ENCODE measurements around the gene MAPK7. TPM values are rescaled to one million over a fixed set of nuclear protein-coding genes. Genes with fewer than 3 reads are reported as not detected.

The MAPK7 gene
- total and polyA plus RNA-seq, 10 of the 15 experiments (the other 5 are each of a cell fraction or from before 2014, with no cell fraction given): 0.37 to 13.5 (median 5.6) TPM

DNA sequence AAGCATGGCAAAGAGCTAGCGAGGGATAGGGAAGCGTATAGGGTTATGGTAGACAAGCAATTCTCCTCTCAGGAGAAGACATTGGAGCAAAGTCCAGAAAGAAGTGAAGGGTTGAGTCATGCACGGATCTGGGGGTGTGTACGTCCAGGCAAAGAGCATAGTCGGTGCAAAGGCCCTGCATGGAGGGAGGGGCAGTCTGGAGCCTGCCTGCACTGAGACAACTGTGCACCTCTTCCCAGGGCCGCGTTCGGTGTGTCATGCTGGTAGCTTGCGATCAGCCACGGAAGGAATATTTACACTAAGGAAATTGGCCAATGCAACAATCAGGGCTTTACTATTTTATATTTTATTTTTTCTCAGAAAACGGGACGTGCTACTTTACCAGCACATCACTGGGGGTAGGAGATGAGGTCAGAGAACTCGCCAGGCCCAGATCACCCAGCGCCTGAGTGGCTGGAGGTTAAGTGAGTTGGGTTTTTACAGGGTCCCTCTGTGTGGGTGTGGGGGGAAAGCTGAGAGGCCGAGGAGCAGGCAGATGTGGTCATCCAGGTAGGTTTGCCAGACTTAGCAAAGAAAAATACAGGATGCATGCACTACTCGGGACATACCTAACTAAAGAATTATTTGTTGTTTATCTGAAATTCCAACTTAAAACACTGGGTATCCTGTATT, 9.1 kb upstream of the MAPK7 start:
- WGBS (ENCODE audit: insufficient coverage, insufficient replicate concordance, low lambda C conversion rate, missing lambda C conversion rate): 85% methylated on average over 16 of the region's 16 CpGs
- in situ Hi-C loops (cut with MboI) (loop anchor here (5.0 kb wide), 1 partner anchor 393 kb away; no protein-coding TSS in a partner anchor), intact Hi-C loops (cut with micrococcal nuclease; ENCODE audit: unreplicated experiment) (loop anchor here (10.0 kb wide), 1 partner anchor 276 kb away; the partner anchor contains the start of gene ALDH3A2)
- Histone ChIP-seq H3K27ac (ENCODE audit: control insufficient read depth, insufficient read depth) (no peak overlapping the region), H3K9ac (ENCODE audit: control insufficient read depth, insufficient read depth, low read length) (no peak overlapping the region), H3K4me2 (ENCODE audit: control insufficient read depth, insufficient read depth) (no peak overlapping the region), H3K79me2 (ENCODE audit: control insufficient read depth, insufficient read depth, low read length) (no peaks in the 10 kb centered on the region), H4K20me1 (ENCODE audit: control insufficient read depth, insufficient read depth) (0 out of 2 replicates have a peak, but pooled peaks cover 3% of the 10 kb centered on the region), H3K4me3 (no peak overlapping the region), H3K36me3 (ENCODE audit: control insufficient read depth in 2 of 2, insufficient read depth in 2 of 2, low read length in 1 of 2) (no peaks in the 10 kb centered on the region), H2AFZ (ENCODE audit: control insufficient read depth, low read depth, low read length) (no peak overlapping the region), H3K9me3 (replicated peaks; ENCODE audit: control insufficient read depth, insufficient read depth, low read length) (no peaks in the 10 kb centered on the region), H3K27me3 (replicated peaks in 1 of 2; ENCODE audit: control insufficient read depth in 2 of 2, insufficient read depth in 2 of 2, low read length in 1 of 2) (no peaks in the 10 kb centered on the region), H3K4me1 (ENCODE audit: control insufficient read depth, insufficient read depth, low read length) (peaks cover 26% of the 10 kb centered on the region)
- no peak for FAIRE-seq
- RAD21 ChIA-PET (ENCODE audit: unreplicated experiment): no interaction called here
- POLR2A ChIA-PET: interaction anchor here (0.9 kb wide), 1 partner anchor 9 kb away, joined by 4 read pairs; the partner anchor contains the start of gene MAPK7
- no peak for ATAC-seq
- no TSS peak for BruUV-seq (replicated peaks)
- DNase-seq (ENCODE audit: low read depth, low spot score): no peak
- SMC1A ChIA-PET (ENCODE audit: uncharacterized antibody, unreplicated experiment): no interaction called here
- CTCF ChIA-PET: interaction anchor here (0.8 kb wide), 1 partner anchor 10 kb away, joined by 4 read pairs; no protein-coding TSS in a partner anchor
- TF ChIP-seq, protein P1, sequence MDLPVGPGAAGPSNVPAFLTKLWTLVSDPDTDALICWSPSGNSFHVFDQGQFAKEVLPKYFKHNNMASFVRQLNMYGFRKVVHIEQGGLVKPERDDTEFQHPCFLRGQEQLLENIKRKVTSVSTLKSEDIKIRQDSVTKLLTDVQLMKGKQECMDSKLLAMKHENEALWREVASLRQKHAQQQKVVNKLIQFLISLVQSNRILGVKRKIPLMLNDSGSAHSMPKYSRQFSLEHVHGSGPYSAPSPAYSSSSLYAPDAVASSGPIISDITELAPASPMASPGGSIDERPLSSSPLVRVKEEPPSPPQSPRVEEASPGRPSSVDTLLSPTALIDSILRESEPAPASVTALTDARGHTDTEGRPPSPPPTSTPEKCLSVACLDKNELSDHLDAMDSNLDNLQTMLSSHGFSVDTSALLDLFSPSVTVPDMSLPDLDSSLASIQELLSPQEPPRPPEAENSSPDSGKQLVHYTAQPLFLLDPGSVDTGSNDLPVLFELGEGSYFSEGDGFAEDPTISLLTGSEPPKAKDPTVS (IDR thresholded peaks at IDR 0.05; ENCODE audit: low read depth, low read length): no peak
- no peak for TF ChIP-seq CBX3 (IDR thresholded peaks at IDR 0.05; ENCODE audit: borderline replicate concordance, low read depth)
- no peak for TF ChIP-seq ZNF384 (IDR thresholded peaks at IDR 0.05; ENCODE audit: borderline replicate concordance, low read depth, low read length)
- TF ChIP-seq LARP7 (IDR thresholded peaks at IDR 0.05): no peak
- no peak for TF ChIP-seq EP300 (IDR thresholded peaks at IDR 0.05; ENCODE audit: borderline replicate concordance in 1 of 2, control insufficient read depth in 1 of 2, low read depth in 2 of 2, low read length in 2 of 2)
- TF ChIP-seq EZH2 (IDR thresholded peaks at IDR 0.05; ENCODE audit: borderline replicate concordance, control insufficient read depth, low read depth, low read length): no peak
- TF ChIP-seq ZNF217 (IDR thresholded peaks at IDR 0.05): no peak
- TF ChIP-seq, protein P2, sequence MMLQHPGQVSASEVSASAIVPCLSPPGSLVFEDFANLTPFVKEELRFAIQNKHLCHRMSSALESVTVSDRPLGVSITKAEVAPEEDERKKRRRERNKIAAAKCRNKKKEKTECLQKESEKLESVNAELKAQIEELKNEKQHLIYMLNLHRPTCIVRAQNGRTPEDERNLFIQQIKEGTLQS (IDR thresholded peaks at IDR 0.05; ENCODE audit: borderline replicate concordance, extremely low read depth, low read depth, low read length): no peak
- TF ChIP-seq, protein P3, sequence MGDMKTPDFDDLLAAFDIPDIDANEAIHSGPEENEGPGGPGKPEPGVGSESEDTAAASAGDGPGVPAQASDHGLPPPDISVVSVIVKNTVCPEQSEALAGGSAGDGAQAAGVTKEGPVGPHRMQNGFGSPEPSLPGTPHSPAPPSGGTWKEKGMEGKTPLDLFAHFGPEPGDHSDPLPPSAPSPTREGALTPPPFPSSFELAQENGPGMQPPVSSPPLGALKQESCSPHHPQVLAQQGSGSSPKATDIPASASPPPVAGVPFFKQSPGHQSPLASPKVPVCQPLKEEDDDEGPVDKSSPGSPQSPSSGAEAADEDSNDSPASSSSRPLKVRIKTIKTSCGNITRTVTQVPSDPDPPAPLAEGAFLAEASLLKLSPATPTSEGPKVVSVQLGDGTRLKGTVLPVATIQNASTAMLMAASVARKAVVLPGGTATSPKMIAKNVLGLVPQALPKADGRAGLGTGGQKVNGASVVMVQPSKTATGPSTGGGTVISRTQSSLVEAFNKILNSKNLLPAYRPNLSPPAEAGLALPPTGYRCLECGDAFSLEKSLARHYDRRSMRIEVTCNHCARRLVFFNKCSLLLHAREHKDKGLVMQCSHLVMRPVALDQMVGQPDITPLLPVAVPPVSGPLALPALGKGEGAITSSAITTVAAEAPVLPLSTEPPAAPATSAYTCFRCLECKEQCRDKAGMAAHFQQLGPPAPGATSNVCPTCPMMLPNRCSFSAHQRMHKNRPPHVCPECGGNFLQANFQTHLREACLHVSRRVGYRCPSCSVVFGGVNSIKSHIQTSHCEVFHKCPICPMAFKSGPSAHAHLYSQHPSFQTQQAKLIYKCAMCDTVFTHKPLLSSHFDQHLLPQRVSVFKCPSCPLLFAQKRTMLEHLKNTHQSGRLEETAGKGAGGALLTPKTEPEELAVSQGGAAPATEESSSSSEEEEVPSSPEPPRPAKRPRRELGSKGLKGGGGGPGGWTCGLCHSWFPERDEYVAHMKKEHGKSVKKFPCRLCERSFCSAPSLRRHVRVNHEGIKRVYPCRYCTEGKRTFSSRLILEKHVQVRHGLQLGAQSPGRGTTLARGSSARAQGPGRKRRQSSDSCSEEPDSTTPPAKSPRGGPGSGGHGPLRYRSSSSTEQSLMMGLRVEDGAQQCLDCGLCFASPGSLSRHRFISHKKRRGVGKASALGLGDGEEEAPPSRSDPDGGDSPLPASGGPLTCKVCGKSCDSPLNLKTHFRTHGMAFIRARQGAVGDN (IDR thresholded peaks at IDR 0.05): no peak
- no peak for TF ChIP-seq RCOR1 (conservative IDR thresholded peaks at IDR 0.05; ENCODE audit: low read depth, low read length)
- TF ChIP-seq, protein P4, sequence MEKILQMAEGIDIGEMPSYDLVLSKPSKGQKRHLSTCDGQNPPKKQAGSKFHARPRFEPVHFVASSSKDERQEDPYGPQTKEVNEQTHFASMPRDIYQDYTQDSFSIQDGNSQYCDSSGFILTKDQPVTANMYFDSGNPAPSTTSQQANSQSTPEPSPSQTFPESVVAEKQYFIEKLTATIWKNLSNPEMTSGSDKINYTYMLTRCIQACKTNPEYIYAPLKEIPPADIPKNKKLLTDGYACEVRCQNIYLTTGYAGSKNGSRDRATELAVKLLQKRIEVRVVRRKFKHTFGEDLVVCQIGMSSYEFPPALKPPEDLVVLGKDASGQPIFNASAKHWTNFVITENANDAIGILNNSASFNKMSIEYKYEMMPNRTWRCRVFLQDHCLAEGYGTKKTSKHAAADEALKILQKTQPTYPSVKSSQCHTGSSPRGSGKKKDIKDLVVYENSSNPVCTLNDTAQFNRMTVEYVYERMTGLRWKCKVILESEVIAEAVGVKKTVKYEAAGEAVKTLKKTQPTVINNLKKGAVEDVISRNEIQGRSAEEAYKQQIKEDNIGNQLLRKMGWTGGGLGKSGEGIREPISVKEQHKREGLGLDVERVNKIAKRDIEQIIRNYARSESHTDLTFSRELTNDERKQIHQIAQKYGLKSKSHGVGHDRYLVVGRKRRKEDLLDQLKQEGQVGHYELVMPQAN (conservative IDR thresholded peaks at IDR 0.05): no peak
- TF ChIP-seq KAT2A (conservative IDR thresholded peaks at IDR 0.05; ENCODE audit: control insufficient read depth, low read depth, low read length): no peak
- no peak for TF ChIP-seq KDM1A (IDR thresholded peaks at IDR 0.05; ENCODE audit: borderline replicate concordance)
- no peak for TF ChIP-seq ETV6 (conservative IDR thresholded peaks at IDR 0.05 in 1 of 2, IDR thresholded peaks at IDR 0.05 in 1 of 2; ENCODE audit: borderline replicate concordance in 1 of 2, low read depth in 1 of 2)
- TF ChIP-seq MTA3 (IDR thresholded peaks at IDR 0.05; ENCODE audit: borderline replicate concordance, low read length): no peak
